GM12873 (cell line): ENCODE measurements around the gene XRCC1.

ENCODE experiments used
- TF ChIP-seq, protein P1 (sequence below): IDR thresholded peaks from 2 replicates; pipeline ENCODE4 v1.5.1; 2012; ENCODE audit warnings: low read depth, mild to moderate bottlenecking, moderate library complexity, low read length, control low read depth; ENCODE audit not compliant: insufficient read depth; ENCODE audit errors: missing control alignments

Gene XRCC1

GRCh38 chr19:43609872-43610271 is 34.5 kb upstream of the XRCC1 start:
- TF ChIP-seq, protein P1, sequence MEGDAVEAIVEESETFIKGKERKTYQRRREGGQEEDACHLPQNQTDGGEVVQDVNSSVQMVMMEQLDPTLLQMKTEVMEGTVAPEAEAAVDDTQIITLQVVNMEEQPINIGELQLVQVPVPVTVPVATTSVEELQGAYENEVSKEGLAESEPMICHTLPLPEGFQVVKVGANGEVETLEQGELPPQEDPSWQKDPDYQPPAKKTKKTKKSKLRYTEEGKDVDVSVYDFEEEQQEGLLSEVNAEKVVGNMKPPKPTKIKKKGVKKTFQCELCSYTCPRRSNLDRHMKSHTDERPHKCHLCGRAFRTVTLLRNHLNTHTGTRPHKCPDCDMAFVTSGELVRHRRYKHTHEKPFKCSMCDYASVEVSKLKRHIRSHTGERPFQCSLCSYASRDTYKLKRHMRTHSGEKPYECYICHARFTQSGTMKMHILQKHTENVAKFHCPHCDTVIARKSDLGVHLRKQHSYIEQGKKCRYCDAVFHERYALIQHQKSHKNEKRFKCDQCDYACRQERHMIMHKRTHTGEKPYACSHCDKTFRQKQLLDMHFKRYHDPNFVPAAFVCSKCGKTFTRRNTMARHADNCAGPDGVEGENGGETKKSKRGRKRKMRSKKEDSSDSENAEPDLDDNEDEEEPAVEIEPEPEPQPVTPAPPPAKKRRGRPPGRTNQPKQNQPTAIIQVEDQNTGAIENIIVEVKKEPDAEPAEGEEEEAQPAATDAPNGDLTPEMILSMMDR, result no peak

DNA sequence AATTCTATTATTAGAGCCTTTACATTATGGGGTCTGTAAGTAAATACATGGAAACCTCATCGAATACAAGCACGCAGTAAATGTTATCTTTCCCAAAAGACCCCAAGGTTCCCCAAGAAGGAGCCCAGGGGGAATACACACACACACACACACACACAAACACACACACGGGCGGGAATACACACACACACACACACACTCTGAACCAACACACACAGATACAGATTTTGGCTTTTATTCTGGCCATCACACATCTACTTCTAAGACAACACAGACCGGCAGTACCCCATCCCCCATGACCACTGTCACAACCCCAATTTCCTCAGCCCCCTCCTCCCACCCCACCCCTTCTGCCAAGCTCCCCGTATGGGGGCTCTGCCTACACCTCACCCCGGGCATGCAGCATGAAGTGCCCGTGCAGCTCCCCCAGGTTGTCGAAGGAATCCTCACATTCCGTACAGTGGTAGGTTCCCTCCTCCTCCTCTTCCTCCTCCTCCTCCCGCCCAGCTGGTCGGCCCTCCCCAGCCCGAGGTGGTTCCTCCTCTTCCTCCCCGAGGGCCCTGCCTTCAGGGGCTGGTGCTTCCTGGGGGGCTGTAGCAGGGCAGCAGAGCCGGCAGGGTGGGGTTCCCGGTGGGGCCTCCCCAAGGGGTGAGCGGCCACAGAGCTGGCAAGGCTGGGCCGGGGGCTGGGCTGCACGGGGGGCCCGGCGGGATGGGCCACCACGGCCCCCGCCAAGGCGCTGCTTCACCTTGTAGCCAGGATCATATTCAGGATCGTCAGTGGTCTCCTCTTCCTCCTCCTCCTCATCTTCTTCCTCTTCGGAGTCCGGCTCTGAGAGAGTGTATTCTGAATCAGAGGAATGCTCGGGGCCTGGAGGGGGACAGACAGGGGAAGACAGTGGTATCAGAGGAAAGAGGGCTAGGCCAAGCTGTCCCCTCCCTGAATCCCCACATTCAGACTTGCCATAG is 32.2 kb upstream of the XRCC1 start:
- TF ChIP-seq, protein P1, result no peak

DNA sequence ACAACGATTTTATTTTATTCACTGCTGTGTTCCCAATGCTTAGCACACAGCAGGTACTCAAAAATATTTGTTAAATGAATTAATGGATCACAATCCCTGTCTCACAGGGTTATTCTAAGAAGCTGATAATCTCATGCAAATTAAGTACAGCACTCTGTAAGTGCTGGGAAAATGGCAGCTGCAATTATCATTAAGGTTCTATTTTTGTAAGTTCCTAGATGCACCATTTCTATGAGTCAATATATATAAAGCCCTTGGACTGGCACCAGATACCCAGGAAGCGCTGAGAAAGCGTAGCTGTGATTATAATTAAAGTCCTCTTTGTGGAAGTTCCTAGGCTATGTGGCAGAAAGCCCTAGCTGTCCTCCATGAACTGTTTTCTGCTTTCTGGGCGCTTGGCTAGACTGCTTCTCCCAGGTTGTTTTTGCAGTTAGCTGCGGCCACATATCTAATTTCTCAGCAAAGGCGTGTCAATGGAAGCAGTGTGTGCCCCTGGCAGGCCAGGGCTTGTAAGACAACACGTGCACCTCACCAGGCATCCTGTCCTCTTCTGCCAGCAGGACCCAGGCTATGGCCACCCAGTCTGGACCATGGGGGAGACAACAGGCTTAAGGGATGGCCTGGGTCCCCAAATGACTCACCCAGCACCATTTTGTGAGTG is 31.4 kb upstream of the XRCC1 start:
- TF ChIP-seq, protein P1, result no peak

- TF ChIP-seq, protein P1, result no peak
Measured at GRCh38 chr19:43605875-43606568, 30.7 kb upstream of the XRCC1 start.

- TF ChIP-seq, protein P1, result no peak
Measured at GRCh38 chr19:43599635-43600295, 24.4 kb upstream of the XRCC1 start.

DNA sequence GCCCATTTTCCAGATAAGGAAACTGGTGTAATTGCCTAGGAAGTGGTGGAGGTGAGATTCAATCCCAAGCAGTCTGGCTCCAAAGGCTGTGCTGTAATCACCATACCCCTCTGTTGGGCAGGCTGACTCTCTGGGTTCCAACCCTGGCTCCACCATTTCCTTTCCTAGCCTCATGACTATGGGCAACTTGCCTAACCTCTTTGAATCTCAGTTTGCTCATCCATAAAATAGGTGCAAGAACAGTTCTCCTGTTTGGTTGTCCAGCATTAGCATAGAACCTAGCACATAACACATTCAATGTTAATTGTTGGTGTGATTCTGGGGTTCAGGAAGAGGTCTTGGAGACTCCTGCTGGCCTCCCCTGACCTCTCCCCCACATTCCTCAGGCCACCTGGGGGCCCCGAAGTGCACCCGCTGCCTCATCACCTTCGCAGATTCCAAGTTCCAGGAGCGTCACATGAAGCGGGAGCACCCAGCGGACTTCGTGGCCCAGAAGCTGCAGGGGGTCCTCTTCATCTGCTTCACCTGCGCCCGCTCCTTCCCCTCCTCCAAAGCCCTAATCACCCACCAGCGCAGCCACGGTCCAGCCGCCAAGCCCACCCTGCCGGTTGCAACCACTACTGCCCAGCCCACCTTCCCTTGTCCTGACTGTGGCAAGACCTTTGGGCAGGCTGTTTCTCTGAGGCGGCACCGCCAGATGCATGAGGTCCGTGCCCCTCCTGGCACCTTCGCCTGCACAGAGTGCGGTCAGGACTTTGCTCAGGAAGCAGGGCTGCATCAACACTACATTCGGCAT is 23.3 kb upstream of the XRCC1 start:
- TF ChIP-seq, protein P1, result no peak
